GM13976 (cell line): Measurements from ENCODE around the gene DENND2D.

Experiments used
- DNase-seq: peaks from one replicate; pipeline ENCODE4 v3.0.0; 2012; ENCODE audit warnings: low spot score
- in situ Hi-C: fragments of 300-500 bp; cut with MboI; formaldehyde crosslinking; loops from one replicate; pipeline ENCODE4 v1.12.0; 2022; ENCODE audit warnings: low sequenced_read_pairs, mixed read lengths, inconsistent platforms; ENCODE audit not compliant: unreplicated experiment
- TF ChIP-seq, protein P1 (sequence below): IDR thresholded peaks from 2 replicates; pipeline ENCODE4 v1.5.1; 2012; ENCODE audit warnings: borderline replicate concordance, mild to moderate bottlenecking; ENCODE audit not compliant: insufficient read depth; ENCODE audit errors: extremely low read depth, missing control alignments, control extremely low read depth

DENND2D gene

DNA sequence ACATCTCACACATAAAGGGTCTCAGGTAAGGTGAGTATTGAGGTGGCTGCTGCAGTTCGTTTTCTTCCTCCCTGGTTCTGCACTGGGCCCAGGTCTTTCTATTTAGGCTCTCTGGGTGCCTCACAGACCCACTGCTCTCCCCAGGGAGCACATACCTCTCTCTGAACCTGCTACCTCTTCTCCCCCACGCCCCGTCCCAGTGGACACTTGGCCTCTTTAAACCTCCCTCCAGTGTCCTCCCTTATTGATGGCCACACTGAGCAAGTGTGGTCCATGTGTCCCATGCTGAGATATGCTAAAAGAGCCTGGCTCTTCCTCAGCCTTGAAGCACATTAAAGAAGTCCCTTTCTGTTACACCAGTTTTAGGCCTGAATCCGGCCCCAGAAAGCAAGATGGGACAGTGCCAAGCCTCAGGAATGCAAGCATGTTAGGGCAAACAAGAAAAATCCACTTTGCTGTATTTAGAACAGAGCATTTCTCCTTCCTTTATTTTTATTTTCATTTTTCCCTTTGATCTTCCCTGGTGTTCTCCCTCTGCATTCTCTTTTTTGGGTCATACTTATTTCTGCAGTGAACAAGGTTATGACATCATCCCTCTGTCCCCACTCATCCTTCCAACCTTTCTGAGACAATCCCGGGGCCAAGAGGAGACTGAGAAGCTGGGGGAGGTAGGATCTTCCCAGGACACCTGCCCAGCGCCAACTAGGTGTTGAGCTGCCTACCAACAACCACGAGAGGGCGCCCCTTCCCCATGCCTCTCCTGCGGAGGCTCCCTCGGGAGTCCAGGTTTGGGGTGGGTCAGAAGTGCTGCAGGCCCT is 22.1 kb upstream of the DENND2D start:
- DNase-seq, result peak; percentile 66
- TF ChIP-seq, protein P1, sequence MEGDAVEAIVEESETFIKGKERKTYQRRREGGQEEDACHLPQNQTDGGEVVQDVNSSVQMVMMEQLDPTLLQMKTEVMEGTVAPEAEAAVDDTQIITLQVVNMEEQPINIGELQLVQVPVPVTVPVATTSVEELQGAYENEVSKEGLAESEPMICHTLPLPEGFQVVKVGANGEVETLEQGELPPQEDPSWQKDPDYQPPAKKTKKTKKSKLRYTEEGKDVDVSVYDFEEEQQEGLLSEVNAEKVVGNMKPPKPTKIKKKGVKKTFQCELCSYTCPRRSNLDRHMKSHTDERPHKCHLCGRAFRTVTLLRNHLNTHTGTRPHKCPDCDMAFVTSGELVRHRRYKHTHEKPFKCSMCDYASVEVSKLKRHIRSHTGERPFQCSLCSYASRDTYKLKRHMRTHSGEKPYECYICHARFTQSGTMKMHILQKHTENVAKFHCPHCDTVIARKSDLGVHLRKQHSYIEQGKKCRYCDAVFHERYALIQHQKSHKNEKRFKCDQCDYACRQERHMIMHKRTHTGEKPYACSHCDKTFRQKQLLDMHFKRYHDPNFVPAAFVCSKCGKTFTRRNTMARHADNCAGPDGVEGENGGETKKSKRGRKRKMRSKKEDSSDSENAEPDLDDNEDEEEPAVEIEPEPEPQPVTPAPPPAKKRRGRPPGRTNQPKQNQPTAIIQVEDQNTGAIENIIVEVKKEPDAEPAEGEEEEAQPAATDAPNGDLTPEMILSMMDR, result peak; percentile 89
- in situ Hi-C loops, result loop anchor here (10.0 to 25.0 kb wide), 4 partner anchors 112 to 390 kb away; partner anchors contain the start of genes CD53 and RAP1A

DNA sequence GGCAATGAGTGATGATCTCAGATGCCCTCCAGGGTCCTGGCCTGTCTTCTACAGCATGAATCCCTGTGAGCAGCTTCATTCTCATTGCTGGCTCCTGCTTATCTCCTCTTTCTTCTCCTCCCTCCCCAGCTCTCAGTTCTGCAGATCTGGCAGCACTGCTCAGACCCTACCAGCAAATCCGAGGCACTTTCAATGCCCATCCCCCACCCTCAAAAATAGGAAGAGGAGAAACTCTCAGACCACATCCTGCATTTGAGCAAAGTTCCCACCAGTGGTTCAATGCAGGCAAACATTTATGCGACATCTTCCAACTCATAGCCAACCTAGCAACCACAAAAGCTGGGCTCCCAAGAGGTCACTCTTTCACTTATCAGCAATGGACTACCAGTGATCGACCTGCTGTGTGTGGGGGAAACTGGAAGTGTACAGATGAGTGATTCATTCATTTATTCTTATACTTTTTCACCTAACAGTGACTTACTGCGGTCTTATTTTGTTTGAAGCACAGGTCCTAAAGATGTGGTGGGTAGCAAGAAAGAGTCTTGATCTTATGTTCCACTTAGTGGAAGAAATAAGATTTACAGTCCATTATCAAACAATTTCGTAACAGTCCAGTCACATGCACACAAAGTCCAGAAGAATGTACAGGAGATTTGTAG is 21.3 kb upstream of the DENND2D start:
- in situ Hi-C loops, result loop anchor here (10.0 to 25.0 kb wide), 4 partner anchors 113 to 391 kb away; partner anchors contain the start of genes CD53 and RAP1A
- DNase-seq, result peak; percentile 66
- TF ChIP-seq, protein P1, result no peak

DNA sequence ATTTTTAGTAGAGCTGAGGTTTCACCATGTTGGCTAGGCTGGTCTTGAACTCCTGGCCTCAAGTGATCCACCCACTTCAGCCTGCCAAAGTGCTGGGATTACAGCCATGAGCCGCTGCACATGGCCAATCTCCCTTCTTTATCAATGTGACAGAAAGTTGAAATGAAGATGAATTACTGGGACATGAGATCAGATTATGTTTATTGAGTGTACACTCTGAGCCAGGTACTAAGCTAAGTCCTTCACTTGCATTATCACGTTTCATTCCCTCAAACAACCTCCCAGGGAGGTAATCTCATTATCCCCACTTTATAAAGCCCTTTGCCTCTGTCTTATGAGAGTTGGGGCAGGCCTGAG is 20.8 kb upstream of the DENND2D start:
- in situ Hi-C loops, result loop anchor here (10.0 to 25.0 kb wide), 4 partner anchors 114 to 391 kb away; partner anchors contain the start of genes CD53 and RAP1A
- no peak for DNase-seq

DNA sequence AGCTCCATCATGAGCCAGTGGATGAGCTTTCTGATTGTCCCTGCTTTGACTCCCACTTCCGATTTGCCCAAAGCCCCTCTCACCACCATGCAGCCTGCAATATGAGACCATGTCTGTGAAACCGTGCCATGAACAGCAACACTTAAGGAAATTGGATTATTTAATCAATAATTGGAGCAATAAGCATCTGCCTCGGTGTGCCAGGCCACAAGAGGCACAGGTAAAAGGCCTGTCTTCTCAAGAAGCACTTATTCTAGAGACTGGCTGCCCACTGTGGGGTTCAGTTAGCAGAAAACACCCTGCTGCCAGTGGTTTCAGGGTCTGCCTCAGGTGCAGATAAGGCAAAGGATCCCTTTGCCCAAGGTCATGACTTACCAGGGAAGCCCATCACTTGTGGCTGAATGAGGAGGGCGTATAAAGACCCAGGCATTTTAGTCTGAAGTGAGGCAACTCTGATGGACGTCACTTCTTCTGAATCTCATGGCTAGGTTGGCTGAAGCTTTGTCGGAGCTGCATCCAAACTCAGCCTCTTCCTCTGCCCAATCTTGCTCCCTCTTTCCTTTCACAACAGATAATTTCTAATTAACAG is 19.9 kb upstream of the DENND2D start:
- in situ Hi-C loops, result loop anchor here (10.0 to 25.0 kb wide), 4 partner anchors 114 to 392 kb away; partner anchors contain the start of genes CD53 and RAP1A
- TF ChIP-seq, protein P1, result no peak
- no peak for DNase-seq

More for the DNA sequence above, 20.8 kb upstream of the DENND2D start:
- TF ChIP-seq, protein P1, result no peak

DNA sequence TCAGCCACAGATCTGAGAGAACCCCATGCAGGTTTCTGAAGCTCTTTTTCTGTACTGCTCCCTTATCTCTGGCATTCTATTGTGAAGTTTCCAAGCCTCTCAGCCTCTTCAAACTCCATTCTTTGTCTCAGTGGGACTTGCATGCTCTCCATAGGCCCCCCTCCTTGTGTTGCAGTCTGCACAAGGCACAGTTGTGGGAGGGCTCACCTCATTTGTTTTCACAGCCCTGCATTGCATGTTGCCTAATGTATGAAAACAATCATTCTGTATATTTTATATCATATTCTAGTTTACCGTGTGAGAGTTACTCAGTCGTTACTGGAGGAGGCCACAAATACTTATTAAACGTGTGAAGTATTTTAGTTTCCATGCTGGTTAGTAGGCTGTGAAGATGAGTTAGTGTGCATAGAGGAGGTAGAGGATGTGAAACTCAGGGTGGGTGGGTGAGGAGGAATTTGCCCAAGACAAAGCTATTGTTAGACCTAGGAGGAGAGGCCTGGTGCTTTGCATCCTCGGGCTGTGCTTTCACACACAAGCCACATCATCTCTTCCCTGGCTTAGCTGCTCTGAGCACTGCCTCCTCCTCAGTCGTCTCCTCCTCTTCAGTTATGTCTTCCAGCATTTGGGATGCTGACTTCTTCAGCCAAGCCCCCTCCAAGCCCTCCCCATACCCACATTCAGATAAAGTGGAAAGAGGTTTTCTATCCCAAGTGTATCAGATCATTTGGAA is 19.3 kb upstream of the DENND2D start:
- in situ Hi-C loops, result loop anchor here (5.0 to 25.0 kb wide), 5 partner anchors 82 to 393 kb away; partner anchors contain the start of genes CD53 and RAP1A
- TF ChIP-seq, protein P1, result no peak
- peak; percentile 49 for DNase-seq
